NCI-H2171 (cell line): ENCODE measurements around the gene COPS4.
"Not testable (repeated sequence)": the region's sequence is repeated elsewhere in the genome, so short reads cannot be mapped to it uniquely, and the experiment has no call there.

Experiments
- DNase-seq: peaks from one replicate; lab custom pipeline; 2025; lab: John Stamatoyannopoulos, UW

Gene COPS4

DNA sequence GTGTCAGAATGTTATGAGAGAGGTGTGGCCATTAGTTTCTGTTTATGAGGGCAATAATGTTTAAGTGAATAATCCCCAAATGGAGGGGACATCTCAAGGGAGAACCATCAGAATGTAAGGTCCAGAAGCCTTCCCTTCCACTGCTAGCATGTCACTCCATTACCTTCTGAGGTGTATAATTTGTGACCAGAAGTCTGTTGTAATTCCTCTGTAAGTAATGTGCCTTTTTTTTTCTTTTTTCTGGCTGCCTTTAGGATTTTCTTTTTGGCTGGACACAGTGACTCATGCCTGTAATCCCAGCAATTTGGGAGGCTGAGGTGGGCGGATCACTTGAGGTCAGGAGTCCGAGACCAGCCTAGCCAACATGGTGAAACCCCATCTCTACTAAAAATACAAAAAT lies 10.8 kb upstream of the COPS4 start:
- no peak for DNase-seq

GRCh38 chr4:83025563-83025962 lies 9.4 kb upstream of the COPS4 start:
- DNase-seq, result no peak

DNA sequence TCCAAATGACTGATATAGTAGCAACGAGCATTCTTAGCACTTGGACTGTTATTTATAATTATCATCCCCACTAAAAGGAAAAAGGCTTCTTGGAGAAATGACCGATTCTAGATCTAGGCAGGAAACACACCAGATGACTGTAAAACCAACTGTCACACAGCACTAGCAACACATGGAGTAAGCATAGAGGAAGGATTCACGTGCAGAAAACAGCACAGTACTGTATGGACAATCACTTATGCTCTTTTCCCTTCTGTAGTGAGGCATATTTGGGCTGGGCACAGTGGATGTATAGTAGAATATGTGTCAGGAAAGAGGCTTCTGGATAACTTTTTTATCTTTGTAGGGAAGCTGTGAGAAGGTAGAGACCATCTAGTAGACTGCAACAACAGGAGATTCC lies 6.0 kb upstream of the COPS4 start:
- no peak for DNase-seq

- no peak for DNase-seq
Measured at GRCh38 chr4:83029688-83030087, 5.3 kb upstream of the COPS4 start.

GRCh38 chr4:83036991-83037665 lies 2.1 kb downstream of the COPS4 start:
- no peak for DNase-seq

DNA sequence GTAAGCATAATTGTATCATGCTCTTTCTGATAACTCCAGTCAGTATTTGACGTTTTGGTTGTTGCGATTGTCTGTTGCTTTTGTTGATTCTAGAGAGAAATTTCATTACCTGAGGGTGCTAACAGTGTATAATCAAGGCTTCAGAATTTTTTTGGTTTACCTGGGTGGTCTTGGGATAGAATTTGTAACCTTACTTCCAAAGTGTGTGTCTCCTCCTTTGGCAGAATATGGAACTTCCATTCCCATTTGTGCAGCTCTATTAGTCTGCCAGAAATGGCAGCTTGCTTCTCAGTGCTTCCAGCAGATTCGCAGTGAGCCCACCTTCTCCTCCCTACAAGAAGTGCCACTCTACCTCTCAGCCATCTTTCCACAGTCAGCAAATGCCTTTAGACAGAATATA lies 5.3 kb downstream of the COPS4 start:
- no peak for DNase-seq

GRCh38 chr4:83043157-83043556 lies 8.2 kb downstream of the COPS4 start:
- not testable (repeated sequence) for DNase-seq

- no peak for DNase-seq
Measured at GRCh38 chr4:83043801-83044407, 8.9 kb downstream of the COPS4 start.

- DNase-seq, result no peak
Measured at GRCh38 chr4:83046693-83047473, 11.9 kb downstream of the COPS4 start.

- not testable (repeated sequence) for DNase-seq
Measured at GRCh38 chr4:83048781-83049180, 13.8 kb downstream of the COPS4 start.

- no peak for DNase-seq
Measured at GRCh38 chr4:83054928-83055327, 19.9 kb downstream of the COPS4 start.

DNA sequence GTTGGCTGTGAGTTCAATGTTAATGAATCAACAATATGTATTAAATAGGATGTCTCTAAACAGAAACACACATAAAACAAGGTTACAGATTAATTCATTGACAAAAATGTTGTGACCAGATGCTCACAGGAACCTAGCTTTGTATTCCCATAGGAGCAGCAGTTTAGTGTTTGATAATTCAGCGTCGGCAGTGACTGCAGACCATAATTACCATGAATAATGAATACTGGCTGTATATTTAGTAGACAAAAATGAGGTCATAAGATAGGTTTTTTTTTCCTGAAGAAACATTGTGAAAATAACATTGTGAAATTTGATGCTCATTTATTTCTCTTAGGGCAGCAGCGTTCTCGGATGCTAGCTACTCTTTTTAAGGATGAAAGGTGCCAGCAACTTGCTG lies 27.8 kb downstream of the COPS4 start:
- no peak for DNase-seq

- no peak for DNase-seq
Measured at GRCh38 chr4:83065266-83065665, 30.3 kb downstream of the COPS4 start.

GRCh38 chr4:83067058-83067639 lies 32.2 kb downstream of the COPS4 start:
- no peak for DNase-seq

DNA sequence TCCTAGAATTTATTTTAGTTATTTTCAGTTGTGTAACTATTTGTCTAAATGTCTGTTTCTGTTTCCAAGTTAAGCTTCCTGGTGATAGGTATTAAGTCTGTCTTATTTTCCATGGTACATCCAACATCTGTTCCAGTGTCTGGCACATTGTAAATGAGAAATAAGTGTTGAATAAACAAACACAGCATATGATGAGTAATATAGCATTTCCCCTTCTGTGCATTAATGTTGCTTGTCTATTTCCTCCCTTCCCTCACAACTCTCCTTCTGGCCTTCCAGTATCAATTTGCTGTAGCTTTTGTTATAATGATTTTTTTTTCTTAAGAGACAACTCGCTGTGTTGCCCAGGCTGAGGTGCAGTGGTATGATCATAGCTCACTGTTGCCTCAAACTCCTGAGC lies 36.1 kb downstream of the COPS4 start:
- DNase-seq, result no peak

GRCh38 chr4:83074086-83074704 lies 39.2 kb downstream of the COPS4 start:
- DNase-seq, result peak; percentile 13

DNA sequence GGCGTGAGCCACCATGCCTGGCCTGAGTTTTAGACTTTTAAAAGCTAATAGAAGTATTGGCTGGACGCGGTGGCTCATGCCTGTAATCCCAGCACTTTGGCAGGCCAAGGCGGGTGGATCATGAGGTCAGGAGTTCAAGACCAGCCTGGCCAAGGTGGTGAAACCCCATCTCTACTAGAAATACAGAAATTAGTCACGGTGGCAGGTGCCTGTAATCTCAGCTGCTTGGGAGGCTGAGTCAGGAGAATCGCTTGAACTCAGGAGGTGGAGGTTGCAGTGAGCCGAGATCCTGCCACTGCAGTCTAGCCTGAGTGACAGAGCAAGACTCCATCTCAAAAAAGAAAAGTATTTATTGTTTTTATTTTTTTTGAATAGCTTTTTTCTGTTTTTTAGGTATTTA lies 39.8 kb downstream of the COPS4 start:
- not testable (repeated sequence) for DNase-seq

GRCh38 chr4:83075311-83076095 lies 40.5 kb downstream of the COPS4 start:
- DNase-seq, result no peak

DNA sequence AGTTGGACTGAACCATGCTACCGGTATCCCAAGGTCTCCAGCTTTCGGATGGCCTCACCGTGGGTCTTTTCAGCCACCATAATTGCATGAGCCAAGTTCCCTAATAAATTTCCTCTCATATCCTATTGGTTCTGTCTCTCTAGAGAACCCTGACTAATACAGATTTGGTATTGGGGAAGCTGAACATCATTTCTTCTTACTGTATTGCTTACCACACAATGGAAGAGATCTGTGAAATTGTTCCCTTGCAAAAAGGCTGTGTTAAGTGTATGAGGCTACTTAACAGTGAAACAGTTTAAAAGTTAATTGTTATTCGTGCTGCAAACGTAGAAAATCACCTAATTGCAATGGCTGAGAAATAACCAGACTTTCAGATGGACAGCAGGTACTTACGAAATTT lies 45.6 kb downstream of the COPS4 start:
- DNase-seq, result no peak

- no peak for DNase-seq
Measured at GRCh38 chr4:83082777-83083176, 47.8 kb downstream of the COPS4 start.

- DNase-seq, result no peak
Measured at GRCh38 chr4:83083925-83084475, 49.0 kb downstream of the COPS4 start.
